Measurements from ENCODE around the gene KIAA0232. TPM values are rescaled to one million over a fixed set of nuclear protein-coding genes. Genes with fewer than 3 reads are reported as not detected.

KIAA0232 gene
- total and polyA plus RNA-seq, 9 of the 15 experiments (the other 6 are each of a cell fraction or from before 2014, with no cell fraction given) = 3.5 to 17.4 (median 13.0) TPM

DNA sequence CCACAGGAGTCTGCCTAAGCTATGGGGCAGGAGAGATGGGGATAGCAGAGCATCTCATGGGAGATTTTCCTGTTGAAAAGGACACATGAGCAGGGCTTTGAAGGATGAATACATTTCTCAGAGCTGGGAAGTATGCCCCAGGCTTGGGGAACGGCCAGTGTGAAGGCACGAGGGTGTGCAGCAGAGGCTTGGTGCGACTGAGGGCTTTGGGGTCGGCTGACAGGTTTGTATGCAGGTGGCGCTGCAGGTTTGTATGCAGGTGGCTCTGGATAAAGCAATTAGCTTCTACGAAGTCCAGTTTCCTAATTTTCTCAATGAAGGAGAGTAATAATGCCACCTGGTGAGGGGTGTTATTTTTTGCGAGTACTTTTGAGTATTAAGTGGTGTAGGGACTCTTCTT is 6.8 kb upstream of the KIAA0232 start:
- H3K4me2 ChIP-seq (ENCODE audit: insufficient read depth, low read length) = no peak overlapping the region
- H2AFZ ChIP-seq (ENCODE audit: low read depth, low read length) = no peak overlapping the region
- no peaks in the 10 kb centered on the region for H3K9me1 ChIP-seq (ENCODE audit: control insufficient read depth, insufficient read depth, low read length)
- FAIRE-seq = no peak
- peaks cover 4 to 18% of the 10 kb centered on the region in 2 experiments; a peak in 3 of 5 replicates for H3K4me1 ChIP-seq (replicated peaks in 1 of 2; ENCODE audit: control insufficient read depth in 2 of 2, insufficient read depth in 2 of 2, low read length in 2 of 2)
- H3K27me3 ChIP-seq (ENCODE audit: control insufficient read depth in 2 of 2, insufficient read depth in 2 of 2, low read length in 2 of 2) = 0 out of 5 replicates have a peak, but pooled peaks cover 0 to 3% of the 10 kb centered on the region in 2 experiments
- no peak overlapping the region for H3K4me3 ChIP-seq
- H3K27ac ChIP-seq (ENCODE audit: extremely low read depth, low read depth, low read length) = no peak overlapping the region
- H3K9me3 ChIP-seq (replicated peaks; ENCODE audit: control insufficient read depth, insufficient read depth, low read depth, low read length) = no peaks in the 10 kb centered on the region
- WGBS (ENCODE audit: insufficient coverage, low coverage, missing lambda C conversion rate) = 12% methylated on average over 7 of the region's 7 CpGs
- DNase-seq (ENCODE audit: extremely low read depth in 1 of 4, low spot score in 3 of 4) = no peak
- peak overlapping the region in 1 of 2 experiments; percentile 31; a peak in 1 of 4 replicates for H3K9ac ChIP-seq (ENCODE audit: insufficient read depth in 1 of 2, low read depth in 2 of 2, low read length in 2 of 2)
- TF ChIP-seq FOXP1 (CRISPR knock-in tag; IDR thresholded peaks at IDR 0.05) = no peak
- TF ChIP-seq ZKSCAN8 (CRISPR knock-in tag; IDR thresholded peaks at IDR 0.05) = peak; percentile 83; the same call in 1 of the 2 replicates
- TF ChIP-seq, protein P1, sequence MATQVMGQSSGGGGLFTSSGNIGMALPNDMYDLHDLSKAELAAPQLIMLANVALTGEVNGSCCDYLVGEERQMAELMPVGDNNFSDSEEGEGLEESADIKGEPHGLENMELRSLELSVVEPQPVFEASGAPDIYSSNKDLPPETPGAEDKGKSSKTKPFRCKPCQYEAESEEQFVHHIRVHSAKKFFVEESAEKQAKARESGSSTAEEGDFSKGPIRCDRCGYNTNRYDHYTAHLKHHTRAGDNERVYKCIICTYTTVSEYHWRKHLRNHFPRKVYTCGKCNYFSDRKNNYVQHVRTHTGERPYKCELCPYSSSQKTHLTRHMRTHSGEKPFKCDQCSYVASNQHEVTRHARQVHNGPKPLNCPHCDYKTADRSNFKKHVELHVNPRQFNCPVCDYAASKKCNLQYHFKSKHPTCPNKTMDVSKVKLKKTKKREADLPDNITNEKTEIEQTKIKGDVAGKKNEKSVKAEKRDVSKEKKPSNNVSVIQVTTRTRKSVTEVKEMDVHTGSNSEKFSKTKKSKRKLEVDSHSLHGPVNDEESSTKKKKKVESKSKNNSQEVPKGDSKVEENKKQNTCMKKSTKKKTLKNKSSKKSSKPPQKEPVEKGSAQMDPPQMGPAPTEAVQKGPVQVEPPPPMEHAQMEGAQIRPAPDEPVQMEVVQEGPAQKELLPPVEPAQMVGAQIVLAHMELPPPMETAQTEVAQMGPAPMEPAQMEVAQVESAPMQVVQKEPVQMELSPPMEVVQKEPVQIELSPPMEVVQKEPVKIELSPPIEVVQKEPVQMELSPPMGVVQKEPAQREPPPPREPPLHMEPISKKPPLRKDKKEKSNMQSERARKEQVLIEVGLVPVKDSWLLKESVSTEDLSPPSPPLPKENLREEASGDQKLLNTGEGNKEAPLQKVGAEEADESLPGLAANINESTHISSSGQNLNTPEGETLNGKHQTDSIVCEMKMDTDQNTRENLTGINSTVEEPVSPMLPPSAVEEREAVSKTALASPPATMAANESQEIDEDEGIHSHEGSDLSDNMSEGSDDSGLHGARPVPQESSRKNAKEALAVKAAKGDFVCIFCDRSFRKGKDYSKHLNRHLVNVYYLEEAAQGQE (IDR thresholded peaks at IDR 0.05; ENCODE audit: borderline replicate concordance) = 0 out of 2 replicates have a peak, but pooled peaks have one; percentile 4
- TF ChIP-seq, protein P1 (CRISPR knock-in tag; IDR thresholded peaks at IDR 0.05; ENCODE audit: low read depth) = no peak
- TF ChIP-seq ZNF384 (IDR thresholded peaks at IDR 0.05; ENCODE audit: low read depth, low read length) = no peak
- peak in 1 of 2 experiments; percentile 17; a peak in 1 of 4 replicates for TF ChIP-seq RAD21 (CRISPR knock-in tag; conservative IDR thresholded peaks at IDR 0.05 in 1 of 2, IDR thresholded peaks at IDR 0.05 in 1 of 2)
- ChIA-PET POLR2A (interaction anchor here (0.7 to 1.5 kb wide), 4 partner anchors 8 to 292 kb away, joined by 3 to 6 read pairs (median 5); partner anchors contain the start of gene GRPEL1), CTCF (ENCODE audit: low intra/inter-chr PET ratio) (interaction anchor here (1.4 kb wide), 1 partner anchor 55 kb away, joined by 4 read pairs; no protein-coding TSS in a partner anchor)
- H3K79me2 ChIP-seq (ENCODE audit: control insufficient read depth, insufficient read depth, low read length) = no peaks in the 10 kb centered on the region
- no peaks in the 10 kb centered on the region for H3K36me3 ChIP-seq (ENCODE audit: control insufficient read depth, insufficient read depth, low read length)
- in situ Hi-C loops (cut with MboI) = no loop called here
- no peaks in the 10 kb centered on the region for H4K20me1 ChIP-seq (replicated peaks; ENCODE audit: control insufficient read depth, insufficient read depth, low read length)
- BruUV-seq (replicated peaks) = no TSS peak
- intact Hi-C loops (cut with micrococcal nuclease) = no loop called here
- ATAC-seq = no peak

Measured in K562 (cell line).